Stimulated activated CD4-positive, alpha-beta T cell treated with anti-CD3 and anti-CD28 coated beads, Interleukin-1b, Interleukin-23, amount 100 ng/mL, for 24 hours (primary cell): ENCODE results near the gene SUFU.
"Not testable (repeated sequence)": the region's sequence is repeated elsewhere in the genome, so short reads cannot be mapped to it uniquely, and the experiment has no call there.

Experiments
- DNase-seq, 4 experiments: peaks; one replicate each; pipeline ENCODE4 v3.0.0-alpha.2; 2020; ENCODE audit warnings: low read depth in 4 of 4, low spot score in 1 of 4

The SUFU gene

DNA sequence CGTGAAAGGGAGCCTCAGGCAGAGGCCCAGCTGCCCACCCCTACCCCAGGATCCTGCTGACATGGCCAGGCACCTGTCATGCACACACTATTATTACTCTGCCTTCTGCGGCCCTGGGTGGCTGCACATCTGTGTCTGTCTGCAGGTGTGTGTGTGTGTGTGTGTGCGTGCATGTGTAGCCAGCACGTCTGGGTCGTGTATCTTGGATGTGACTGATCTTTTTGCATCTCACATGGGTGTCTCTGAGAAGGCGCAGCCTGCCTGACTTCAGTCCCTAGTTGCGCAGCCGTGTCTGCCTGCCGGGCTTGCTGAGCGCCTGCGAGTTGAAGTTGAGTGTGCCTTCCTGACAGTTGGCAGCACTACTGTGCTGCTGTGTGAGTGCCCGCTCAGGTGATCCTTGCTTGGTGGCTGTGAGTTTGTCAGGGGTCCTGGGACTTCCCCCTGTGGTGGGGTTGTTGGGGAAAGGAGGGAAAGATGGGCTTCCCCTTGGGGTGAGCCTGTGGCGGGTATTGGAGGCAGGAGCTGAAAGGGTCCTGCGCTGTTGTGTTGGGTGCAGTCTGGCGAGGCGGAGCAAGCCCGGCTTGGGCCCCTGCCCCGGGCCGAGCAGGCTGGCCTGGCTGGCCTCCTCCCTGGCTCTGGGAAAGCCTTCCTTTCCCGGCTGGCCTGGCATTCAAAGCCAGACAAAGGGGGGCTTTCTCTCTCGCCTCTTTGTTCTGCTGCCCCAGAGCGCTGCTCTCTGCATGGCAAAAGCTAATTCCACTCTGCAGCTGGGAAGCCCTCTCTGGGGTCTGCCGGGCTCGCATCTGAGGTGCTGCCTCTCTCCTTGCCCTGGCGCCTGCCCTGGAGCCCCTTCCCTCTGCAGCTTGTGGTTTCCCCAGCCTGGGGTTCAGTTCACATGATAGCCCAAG lies 145.4 kb downstream of the SUFU start:
- DNase-seq, result no peak

- DNase-seq, result no peak
These were observed 146.3 kb downstream of the SUFU start for GRCh38 chr10:102649797-102650654.

DNA sequence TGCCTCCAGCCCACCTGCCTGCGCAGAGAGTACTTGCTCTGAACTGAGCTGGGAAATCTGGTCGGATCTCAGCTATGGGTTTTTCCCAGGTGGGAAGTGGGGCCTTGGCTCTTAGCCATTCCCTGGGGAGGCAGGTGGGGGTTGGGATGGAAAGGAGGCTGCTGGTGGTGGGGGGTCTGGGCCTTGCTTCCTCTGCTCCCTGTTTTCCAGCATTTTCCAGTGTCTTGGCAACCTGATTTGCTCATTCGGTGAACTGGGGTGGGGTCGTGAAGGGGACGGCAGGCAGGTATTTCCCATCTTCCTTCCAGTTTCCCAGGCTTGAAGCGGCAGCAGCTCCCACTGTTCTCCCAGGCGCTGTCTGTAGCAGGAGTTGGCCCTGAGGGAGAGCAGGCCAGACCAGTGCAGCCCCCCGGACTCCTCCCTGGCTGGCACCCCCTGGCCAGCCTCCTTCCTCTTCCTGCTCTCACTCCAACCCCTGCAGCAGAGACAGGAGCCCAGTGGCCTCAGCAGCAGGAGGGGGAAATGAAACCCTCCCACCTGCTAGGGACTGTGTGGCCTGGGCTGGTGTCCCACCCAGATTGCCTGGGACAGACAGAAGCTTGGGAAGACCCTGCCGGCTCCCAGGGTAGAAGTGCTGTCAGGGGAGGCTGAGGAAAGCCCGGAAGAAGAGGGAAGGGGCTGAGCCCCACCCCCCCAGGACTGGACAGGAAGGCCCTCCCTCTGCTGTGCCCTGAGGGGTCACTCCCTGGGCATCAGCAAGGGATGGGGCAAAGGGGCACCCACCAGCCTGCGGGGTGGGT lies 147.1 kb downstream of the SUFU start:
- no peak for DNase-seq

DNA sequence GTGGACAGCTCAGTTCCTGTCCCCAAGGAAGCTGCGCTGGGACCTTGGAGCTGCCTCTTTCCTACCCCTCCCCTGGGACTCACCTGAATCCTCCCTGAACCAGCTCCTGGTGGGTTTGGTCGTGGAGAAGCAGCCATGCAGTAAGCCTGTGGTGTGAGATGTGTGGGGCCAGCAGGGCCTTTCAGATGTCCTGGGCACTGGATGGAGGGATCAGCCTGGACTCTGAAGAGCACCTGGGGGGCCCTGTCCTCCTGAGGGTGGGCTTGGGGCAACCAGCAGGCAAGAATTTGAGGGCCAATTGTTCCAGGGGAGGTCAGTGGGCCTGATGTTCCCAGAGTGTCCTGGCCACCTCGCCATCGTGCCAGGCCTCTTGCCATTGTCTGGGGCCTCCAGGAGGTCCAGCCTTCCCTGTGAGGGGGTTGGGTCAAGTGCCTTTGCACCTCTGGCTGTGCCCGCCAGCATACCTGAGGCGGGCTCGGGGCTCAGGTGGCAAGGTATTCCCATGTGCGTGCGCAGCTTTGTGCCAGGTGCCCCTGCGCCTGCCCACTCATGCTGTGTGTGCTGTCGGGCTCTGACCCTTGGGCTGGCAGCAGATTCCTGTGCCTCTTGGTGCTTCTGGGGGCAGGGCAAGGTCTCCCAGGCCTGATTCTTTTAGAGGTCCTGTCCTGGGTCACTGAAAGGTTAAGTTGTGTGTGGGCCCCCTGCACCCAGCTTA lies 147.8 kb downstream of the SUFU start:
- DNase-seq, result no peak

DNA sequence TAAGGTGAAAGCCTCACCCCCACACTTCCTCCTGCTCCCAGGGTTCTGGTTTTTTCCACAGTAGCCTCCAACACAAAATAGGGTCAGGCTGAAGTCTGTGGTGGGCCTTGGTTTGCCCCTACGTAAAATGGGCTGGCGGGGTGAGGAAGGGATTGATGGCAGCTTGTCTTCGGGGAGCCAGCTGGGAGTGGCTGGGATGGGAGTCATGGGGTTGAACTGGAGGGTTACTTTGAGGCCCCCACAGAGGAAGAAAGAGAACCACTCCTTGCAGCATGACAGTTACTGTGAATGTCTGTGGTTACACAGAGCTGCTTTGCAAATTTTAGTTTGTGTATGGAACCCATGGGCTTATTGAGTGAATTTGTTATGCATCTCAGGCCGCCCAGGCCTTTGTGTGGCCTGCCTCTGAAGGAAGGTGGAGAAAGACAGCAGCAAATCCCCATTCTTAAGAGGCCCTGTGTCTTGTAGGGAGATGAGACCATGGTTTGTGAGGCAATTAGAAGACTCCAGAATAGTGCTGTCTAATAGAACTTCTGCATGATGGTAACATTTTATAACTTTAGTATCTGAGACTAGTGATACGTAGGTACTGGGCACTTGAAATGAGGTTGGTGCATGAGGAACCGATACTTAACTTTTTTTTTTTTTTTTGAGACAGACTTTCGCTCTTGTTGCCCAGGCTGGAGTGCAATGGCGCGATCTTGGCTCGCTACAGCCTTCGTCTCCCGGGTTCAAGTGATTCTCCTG lies 148.6 kb downstream of the SUFU start:
- no peak for DNase-seq

- DNase-seq, result no peak
These were observed 149.3 kb downstream of the SUFU start for GRCh38 chr10:102653060-102653459.

- no peak for DNase-seq
These were observed 150.8 kb downstream of the SUFU start for GRCh38 chr10:102654566-102654965.

- no peak for DNase-seq
These were observed 151.2 kb downstream of the SUFU start for GRCh38 chr10:102654969-102655368.

GRCh38 chr10:102656026-102656425 lies 152.3 kb downstream of the SUFU start:
- DNase-seq, result no peak

- DNase-seq, result no peak
These were observed 153.1 kb downstream of the SUFU start for GRCh38 chr10:102656791-102657371.

DNA sequence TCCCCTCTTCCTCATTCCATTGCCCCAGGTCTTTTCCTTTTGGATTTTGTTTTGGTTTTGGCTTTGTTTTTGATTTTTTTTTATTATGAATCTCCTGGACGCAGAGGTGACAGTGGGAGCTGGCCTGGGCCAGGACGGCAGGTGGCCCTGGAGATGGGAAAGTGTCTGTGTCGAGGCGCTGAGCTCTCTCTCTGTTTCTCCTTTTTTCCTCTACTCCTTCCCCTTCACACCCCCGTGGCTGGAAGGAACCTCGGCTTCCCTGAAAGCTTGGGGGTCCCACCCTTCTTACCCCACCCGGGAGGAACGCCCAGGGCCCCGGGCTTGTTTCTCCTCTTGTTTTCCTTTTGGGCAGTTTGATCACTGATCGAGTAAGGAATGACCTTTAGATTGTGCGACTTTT lies 153.7 kb downstream of the SUFU start:
- DNase-seq, result no peak

DNA sequence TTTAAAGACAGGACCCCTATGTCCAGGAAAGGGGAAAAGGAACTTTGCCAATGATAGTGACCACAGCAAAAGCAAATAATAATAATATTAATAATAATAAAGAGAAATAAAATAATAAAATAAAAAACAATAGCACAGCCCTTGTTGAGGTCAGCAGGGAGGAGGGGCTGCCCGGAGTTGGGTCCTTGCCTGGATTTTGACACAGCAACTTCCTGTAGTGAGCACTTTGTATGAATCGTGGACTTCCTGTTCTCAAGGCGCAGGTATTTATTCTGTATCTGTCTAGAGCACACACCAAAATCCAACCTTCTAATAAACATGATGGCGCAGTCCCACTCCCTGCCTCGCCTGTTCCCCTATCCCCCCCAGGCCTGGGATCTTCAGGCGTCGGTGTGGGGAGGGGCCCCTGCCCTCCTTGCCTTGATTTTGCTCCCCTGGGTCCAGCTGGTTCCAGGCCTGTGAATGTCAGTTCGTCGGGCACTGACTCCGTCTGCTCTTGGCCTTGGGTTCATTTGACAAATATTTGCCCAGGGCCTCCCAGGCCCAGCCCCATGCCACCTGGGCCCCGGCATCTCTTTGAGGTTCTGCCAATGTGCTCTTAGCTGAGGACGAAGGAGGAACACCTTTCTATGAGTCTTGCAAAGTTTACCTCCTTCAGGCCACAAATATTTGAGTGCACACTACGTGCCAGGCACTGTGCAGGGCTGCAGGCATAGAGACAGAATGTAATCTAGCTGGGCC lies 154.4 kb downstream of the SUFU start:
- no peak for DNase-seq

GRCh38 chr10:102658802-102659201 lies 155.0 kb downstream of the SUFU start:
- DNase-seq, result no peak

DNA sequence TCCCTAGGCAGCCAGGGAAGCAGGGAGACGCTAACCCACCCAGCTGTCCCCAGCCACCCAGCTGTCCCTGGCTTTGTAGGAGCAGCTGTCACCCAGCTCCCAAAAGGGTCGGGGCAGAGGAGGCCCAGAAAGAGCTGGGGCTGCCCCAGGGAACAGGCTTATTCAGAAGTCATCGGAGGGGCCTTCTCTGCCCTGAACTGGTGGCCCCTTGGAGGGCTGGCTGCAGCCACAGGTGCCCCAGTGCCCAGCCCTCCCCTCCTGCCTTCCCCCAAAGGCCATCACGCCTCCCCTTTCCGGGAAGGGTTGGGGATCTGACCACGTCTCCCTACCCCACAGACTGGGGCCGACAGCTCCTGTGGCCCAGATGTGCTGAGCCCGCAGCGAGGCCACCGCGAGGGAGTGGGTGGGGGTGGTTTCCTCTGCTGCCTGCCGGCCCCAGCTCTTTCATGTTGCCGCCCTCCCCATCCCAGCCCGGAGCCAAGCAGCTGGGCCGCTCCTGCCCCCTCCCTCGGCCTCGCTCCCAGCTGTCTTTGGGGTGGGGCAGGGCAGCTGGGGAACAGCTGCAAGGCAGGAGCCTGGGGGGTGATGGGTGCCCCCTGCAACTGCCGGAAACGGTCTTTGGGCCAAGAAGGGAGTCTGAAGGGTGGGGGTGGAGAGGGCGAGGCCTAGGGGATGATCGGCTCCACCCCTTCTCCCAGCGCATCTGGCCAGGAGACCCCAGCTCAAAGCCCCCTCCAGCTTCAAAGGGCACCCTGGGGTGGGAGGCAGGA lies 157.3 kb downstream of the SUFU start:
- peak in 2 of 4 experiments; percentile 28 to 60 for DNase-seq

- no peak for DNase-seq
These were observed 157.9 kb downstream of the SUFU start for GRCh38 chr10:102661658-102662028.

DNA sequence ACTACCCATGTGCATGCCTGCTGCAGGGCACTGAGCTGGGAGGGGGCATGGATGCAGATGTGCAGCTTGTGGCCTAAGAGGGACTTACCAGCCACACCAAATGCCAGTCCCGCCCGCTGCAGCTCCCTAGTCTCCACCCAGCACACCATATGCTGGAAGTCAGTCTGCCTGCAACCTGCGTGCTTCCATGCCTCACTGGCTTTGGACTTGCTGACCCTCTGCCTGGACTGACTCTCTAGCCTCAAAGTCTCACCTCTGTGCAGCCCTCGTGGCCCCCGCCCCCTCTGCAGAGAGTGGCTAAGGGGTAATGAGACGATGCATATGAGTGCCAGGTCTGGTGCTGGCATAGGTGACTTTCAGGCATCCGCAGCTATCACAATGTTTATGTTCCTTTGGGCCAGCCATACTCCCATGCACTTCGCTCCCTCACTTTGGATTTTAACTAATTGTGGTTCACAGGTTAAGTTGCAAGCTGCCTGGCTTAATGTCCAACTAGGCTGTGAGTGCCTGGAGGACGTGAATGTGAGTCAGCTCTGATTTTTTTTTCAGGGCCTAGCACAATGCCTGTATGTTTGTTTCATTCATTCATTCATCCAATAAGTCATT lies 162.2 kb downstream of the SUFU start:
- DNase-seq, result no peak

DNA sequence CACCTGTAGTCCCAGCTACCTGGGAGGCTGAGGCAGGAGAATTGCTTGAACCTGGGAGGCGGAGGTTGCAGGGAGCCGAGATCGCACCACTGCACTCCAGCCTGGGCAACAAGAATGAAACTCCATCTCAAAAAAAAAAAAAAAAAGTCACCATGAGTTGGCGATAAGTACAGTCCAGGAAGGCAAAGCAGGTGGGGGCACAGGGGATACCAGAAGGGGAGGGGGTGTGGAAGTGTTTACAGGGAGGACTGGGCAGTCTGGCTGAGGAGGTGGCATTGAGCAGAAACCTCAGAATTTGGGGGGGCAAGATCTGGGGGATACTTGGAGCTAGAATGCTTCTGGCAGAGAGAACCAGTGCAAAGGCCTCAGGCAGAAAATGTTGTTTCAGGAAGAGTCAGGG lies 163.6 kb downstream of the SUFU start:
- not testable (repeated sequence) for DNase-seq
